ENCODE measurements around the gene OLFM2.

DNA sequence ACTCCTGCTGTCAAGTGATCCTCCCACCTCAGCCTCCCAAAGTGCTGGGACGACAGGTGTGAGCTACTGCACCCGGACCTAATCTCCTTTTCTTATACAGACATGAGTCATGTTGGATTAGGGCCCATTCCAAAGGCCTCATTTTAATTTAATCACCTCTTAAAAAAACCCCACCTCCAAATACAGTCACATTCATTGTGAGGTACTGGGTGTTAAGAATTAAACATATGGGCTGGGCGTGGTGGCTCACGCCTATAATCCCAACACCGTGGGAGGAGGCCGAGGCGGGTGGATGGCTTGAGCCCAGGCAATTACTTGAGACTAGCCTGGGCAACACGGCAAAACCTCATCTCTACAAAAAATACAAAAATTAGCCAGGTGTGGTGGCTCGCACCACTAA is 54.6 kb downstream of the OLFM2 start:
- TF ChIP-seq POLR2AphosphoS5 (IDR thresholded peaks at IDR 0.05; ENCODE audit: low read depth, low read length): no peak
- TF ChIP-seq POLR2A (IDR thresholded peaks at IDR 0.05; ENCODE audit: low read depth, low read length): no peak
- TF ChIP-seq TAF1 (IDR thresholded peaks at IDR 0.05; ENCODE audit: low read depth, low read length): no peak
- TF ChIP-seq POU2F2 (IDR thresholded peaks at IDR 0.05; ENCODE audit: low read depth, low read length): no peak
- no peak for TF ChIP-seq SPI1 (IDR thresholded peaks at IDR 0.05; ENCODE audit: low read depth, low read length)

Measured in GM12891 (cell line).